AG09319 (cell line): ENCODE results near the gene NUDT17.

Experiments used
- DNase-seq: peaks from one replicate; pipeline ENCODE4 v3.0.0-alpha.2; 2010; ENCODE audit warnings: low read depth; ENCODE audit errors: extremely low read depth
- CTCF ChIP-seq: IDR thresholded peaks from 2 replicates; pipeline ENCODE4 v1.5.1; 2011; ENCODE audit warnings: low read depth, mild to moderate bottlenecking, inconsistent platforms, low read length, moderate library complexity

Gene NUDT17

GRCh38 chr1:145886816-145887215 lies 41.4 kb downstream of the NUDT17 start:
- no peak for DNase-seq
- TF ChIP-seq CTCF = no peak

- no peak for TF ChIP-seq CTCF
- no peak for DNase-seq
These were observed 42.2 kb downstream of the NUDT17 start for GRCh38 chr1:145887631-145888030.

GRCh38 chr1:145889722-145890121 lies 44.3 kb downstream of the NUDT17 start:
- DNase-seq = no peak
- TF ChIP-seq CTCF = no peak

DNA sequence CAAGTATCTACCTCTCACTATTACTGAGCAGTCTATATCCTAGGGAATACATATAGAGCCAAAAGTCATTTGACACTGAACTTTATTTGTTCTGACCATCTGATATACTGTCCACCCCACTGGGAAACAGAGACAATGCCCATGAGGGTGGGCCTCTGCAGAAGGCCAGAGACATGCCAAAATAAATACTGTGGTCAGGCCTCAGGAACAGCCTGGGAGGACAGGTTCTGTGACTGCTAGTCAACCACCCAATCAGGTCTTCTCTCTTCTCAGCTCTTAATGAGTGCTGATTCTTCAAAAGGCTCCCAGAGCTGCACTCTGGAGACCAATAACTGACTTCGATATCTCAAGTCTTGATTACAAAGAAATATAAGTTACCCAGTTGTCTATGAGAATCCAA lies 45.7 kb downstream of the NUDT17 start:
- TF ChIP-seq CTCF = no peak
- DNase-seq = no peak

- DNase-seq = peak; percentile 95
- peak; percentile 98 for TF ChIP-seq CTCF
These were observed 46.4 kb downstream of the NUDT17 start for GRCh38 chr1:145891587-145892485.

DNA sequence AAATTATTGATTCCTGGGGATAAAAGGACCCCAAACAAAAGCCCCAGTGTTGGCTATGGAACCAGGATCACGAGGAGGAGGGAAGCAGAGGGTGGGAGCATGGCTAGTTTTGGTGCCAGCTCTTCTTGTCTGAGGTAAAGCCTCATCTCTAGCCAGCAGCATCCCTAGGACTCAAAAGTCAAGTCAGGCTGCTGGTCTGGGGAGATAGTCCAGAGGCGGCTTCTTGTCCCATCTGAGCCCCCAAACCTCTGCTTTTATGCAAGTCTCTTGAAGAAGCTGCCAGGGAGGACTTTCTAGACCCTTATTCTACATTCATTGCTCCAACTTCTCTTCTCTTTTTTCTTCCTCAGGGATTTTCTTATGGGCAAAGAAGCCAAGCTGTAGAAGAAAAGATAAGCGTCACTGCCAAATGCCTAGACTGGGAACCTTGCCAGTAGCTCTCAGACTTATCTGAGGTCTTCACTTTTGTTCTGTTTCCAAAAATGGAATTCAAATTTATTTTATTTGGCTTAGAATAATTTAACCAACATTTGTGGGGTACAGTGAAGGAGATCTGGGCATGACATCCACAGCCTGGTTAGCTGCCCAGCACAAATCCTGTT lies 47.2 kb downstream of the NUDT17 start:
- no peak for TF ChIP-seq CTCF

More for the DNA sequence above, 47.2 kb downstream of the NUDT17 start:
- DNase-seq = no peak
